Adipocyte (in vitro differentiated cells): ENCODE results near the gene CLEC1A.

Experiments
- DNase-seq: peaks from one replicate; pipeline ENCODE4 v3.0.0-alpha.2; 2015; ENCODE audit warnings: low read depth
- H3K27me3 ChIP-seq: replicated peaks from 2 replicates; pipeline ENCODE4 v1.7.0; 2013; ENCODE audit warnings: mild to moderate bottlenecking, low read length, moderate library complexity; ENCODE audit not compliant: control insufficient read depth, insufficient read depth
- H3K36me3 ChIP-seq: 2 replicates; pipeline ENCODE4 v1.7.0; 2013; ENCODE audit warnings: low read length, mild to moderate bottlenecking, moderate library complexity; ENCODE audit not compliant: control insufficient read depth, insufficient read depth, severe bottlenecking
- H3K4me1 ChIP-seq: 2 replicates; pipeline ENCODE4 v1.7.0; 2013; ENCODE audit warnings: mild to moderate bottlenecking, low read length, moderate library complexity; ENCODE audit not compliant: control insufficient read depth, insufficient read depth
- H3K4me3 ChIP-seq: 2 replicates; pipeline ENCODE4 v1.7.0; 2013; ENCODE audit warnings: mild to moderate bottlenecking, low read length, moderate library complexity
- H3K9ac ChIP-seq: 2 replicates; pipeline ENCODE4 v1.7.0; 2013; ENCODE audit warnings: mild to moderate bottlenecking, low read length, moderate library complexity
- H3K9me3 ChIP-seq: 2 replicates; pipeline ENCODE4 v1.7.0; 2013; ENCODE audit warnings: mild to moderate bottlenecking, low read length, moderate library complexity; ENCODE audit not compliant: control insufficient read depth

Gene CLEC1A

GRCh38 chr12:10101042-10101579, 2.3 kb upstream of the CLEC1A start:
- peak; percentile 68 for DNase-seq
- Histone ChIP-seq H3K9me3 (no peaks in the 10 kb centered on the region), H3K4me3 (peak overlapping the region; percentile 25), H3K36me3 (no peaks in the 10 kb centered on the region), H3K9ac (peak overlapping the region; percentile 8), H3K4me1 (peaks cover 15% of the 10 kb centered on the region), H3K27me3 (no peaks in the 10 kb centered on the region)

GRCh38 chr12:10097521-10097920, 1.3 kb downstream of the CLEC1A start:
- no peak overlapping the region for H3K4me3 ChIP-seq
- H3K27me3 ChIP-seq: no peaks in the 10 kb centered on the region
- no peaks in the 10 kb centered on the region for H3K9me3 ChIP-seq
- H3K4me1 ChIP-seq: peaks cover 15% of the 10 kb centered on the region
- no peak overlapping the region for H3K9ac ChIP-seq
- DNase-seq: peak; percentile 11
- no peaks in the 10 kb centered on the region for H3K36me3 ChIP-seq

DNA sequence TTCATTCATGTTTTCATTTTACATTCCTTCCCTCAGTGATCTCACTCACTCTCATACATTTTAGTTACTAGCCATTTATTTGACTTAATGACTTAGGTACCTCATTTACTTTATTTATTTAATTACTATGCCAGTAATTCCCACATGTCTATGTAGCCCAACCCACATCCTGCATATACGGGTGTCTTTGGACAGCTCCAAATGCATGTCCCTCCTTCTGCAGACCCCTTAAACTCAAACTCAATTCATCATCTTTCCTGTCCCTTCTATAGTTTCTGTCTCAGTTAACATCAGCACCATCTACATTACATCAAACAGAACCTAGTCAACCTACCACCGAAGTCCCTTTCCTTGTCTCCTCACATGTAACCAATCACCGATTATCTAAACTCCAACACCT, 2.8 kb downstream of the CLEC1A start:
- H3K36me3 ChIP-seq: no peaks in the 10 kb centered on the region
- no peak overlapping the region for H3K9ac ChIP-seq
- H3K9me3 ChIP-seq: no peaks in the 10 kb centered on the region
- no peak for DNase-seq
- no peaks in the 10 kb centered on the region for H3K27me3 ChIP-seq
- peaks cover 8% of the 10 kb centered on the region for H3K4me1 ChIP-seq
- no peak overlapping the region for H3K4me3 ChIP-seq

GRCh38 chr12:10094646-10095395, 4.0 kb downstream of the CLEC1A start:
- Histone ChIP-seq H3K9me3 (no peaks in the 10 kb centered on the region), H3K4me3 (no peak overlapping the region), H3K4me1 (peaks cover 3% of the 10 kb centered on the region), H3K27me3 (no peaks in the 10 kb centered on the region), H3K36me3 (no peaks in the 10 kb centered on the region), H3K9ac (no peak overlapping the region)
- DNase-seq: no peak

- H3K9ac ChIP-seq: no peak overlapping the region
- no peak for DNase-seq
Observed at GRCh38 chr12:10088955-10089900, 9.6 kb downstream of the CLEC1A start.

DNA sequence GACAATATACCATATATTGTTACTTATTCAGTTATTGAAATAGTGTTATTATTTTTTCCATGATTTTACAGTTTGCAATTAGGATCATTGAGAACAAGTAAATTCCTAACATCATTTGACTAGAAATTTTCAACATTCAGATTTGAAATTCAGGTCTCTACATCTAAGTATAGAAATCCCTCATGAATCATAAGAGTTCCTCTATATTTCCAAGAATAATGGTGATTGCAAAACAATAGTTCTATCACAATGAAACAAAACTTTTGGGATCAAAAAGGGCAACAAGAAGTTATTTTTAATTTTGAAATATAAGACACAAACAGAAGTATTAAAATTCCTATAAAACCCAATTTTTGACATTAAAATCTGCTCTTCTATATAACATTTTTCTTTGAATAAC, 10.8 kb downstream of the CLEC1A start:
- Histone ChIP-seq H3K9ac (no peak overlapping the region), H3K4me1 (no peaks in the 10 kb centered on the region), H3K9me3 (no peaks in the 10 kb centered on the region), H3K27me3 (no peaks in the 10 kb centered on the region), H3K4me3 (no peak overlapping the region), H3K36me3 (no peaks in the 10 kb centered on the region)
- DNase-seq: no peak

More at GRCh38 chr12:10088955-10089900, 9.6 kb downstream of the CLEC1A start:
- Histone ChIP-seq H3K36me3 (no peaks in the 10 kb centered on the region), H3K27me3 (no peaks in the 10 kb centered on the region), H3K4me1 (no peaks in the 10 kb centered on the region), H3K9me3 (no peaks in the 10 kb centered on the region), H3K4me3 (no peak overlapping the region)

DNA sequence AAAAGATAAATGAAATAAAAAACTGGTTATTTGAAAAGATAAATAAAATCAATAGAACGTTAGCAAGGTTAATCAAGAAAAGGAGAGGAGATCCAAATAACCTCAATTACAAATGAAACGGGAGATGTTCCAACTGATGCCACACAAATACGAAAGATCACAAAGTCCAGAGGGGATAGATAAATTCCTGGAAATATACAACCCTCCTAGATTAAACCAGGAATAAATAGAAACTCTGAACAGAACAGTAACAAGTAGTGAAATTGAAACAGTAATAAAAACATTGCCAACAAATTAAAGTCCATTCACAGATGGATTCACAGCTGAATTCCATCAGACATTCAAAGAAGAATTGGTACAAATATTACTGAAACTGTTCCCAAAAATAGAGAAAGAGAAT, 12.4 kb downstream of the CLEC1A start:
- no peaks in the 10 kb centered on the region for H3K4me1 ChIP-seq
- no peak for DNase-seq

DNA sequence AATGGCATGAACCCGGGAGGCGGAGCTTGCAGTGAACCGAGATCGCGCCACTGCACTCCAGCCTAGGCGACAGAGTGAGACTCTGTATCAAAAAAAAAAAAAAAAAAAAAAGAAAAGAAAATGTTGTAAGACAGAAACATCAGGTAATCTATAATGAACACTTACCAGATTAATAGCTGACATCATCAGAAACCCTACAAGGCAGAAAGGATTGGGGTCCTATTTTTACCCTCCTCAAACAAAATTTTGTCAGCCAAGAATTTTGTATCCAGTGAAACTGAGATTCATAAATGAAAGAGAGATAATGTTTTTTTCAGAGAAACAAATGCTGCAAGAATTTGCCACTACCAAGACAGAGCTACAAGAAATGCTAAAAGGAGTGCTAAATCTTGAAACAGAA, 14.1 kb downstream of the CLEC1A start:
- DNase-seq: no peak
- Histone ChIP-seq H3K9me3 (no peaks in the 10 kb centered on the region), H3K36me3 (no peaks in the 10 kb centered on the region), H3K4me1 (no peaks in the 10 kb centered on the region), H3K4me3 (no peak overlapping the region), H3K27me3 (no peaks in the 10 kb centered on the region), H3K9ac (no peak overlapping the region)

More for the DNA sequence above, 12.4 kb downstream of the CLEC1A start:
- Histone ChIP-seq H3K27me3 (no peaks in the 10 kb centered on the region), H3K9ac (no peak overlapping the region), H3K36me3 (no peaks in the 10 kb centered on the region), H3K9me3 (no peaks in the 10 kb centered on the region), H3K4me3 (no peak overlapping the region)

DNA sequence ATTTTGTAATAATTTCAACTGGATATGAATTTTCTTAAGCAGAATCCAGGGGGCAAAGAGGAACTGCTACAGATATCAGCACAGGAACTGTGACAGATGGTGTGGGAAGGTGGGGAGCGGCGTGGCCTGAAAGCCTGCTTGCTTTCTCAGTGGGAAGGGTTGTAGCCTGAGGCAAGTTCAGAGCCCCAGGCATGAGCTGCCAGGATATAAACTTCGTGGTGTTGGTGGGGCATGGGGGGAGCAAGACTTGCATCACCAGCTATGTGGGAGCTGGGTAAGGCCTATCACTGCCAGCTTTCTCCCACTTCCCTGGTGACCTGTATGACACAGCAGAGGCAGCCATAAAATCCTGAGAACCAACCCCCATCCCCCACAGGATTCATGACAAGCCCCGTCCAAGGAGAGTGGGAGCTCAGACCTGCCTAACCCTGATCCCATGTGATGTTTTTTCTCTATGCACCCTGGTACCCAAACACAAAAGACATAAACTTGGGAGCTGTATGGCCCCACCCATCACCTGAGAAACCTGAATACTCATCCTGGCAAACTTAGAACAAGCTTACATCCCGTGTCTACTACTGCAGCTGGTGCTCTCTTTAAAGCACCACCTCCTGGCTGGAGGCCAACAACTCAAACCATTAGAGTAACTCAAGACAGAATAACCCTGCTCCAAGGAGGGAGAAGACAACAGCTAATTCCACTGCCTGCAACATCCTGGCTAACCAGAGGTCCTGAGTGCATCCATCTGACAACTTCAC, 16.5 kb downstream of the CLEC1A start:
- no peak for DNase-seq

DNA sequence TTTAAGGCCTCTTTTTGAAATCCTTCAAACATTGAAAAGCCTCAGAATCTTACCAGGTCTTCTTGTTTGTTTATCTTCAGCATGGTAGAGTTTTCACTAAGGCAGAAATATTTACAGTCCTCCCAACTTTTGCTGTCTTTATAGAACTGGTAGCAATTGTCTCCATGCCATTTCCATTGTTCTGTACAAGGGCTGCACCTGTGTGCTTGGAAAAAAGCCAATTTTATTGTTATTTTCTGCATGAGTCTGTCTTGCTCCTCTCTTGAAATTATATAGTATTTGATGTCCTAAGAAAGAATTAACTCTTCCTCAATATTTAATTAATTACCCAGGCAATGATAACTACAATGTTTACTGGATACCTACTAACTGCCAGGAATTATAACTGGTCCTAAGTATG, 23.3 kb downstream of the CLEC1A start:
- Histone ChIP-seq H3K4me1 (no peaks in the 10 kb centered on the region), H3K9me3 (no peaks in the 10 kb centered on the region), H3K4me3 (no peak overlapping the region), H3K36me3 (no peaks in the 10 kb centered on the region), H3K9ac (no peak overlapping the region), H3K27me3 (peaks cover 5% of the 10 kb centered on the region)
- no peak for DNase-seq

More for the DNA sequence above, 16.5 kb downstream of the CLEC1A start:
- Histone ChIP-seq H3K36me3 (no peaks in the 10 kb centered on the region), H3K27me3 (no peaks in the 10 kb centered on the region), H3K9me3 (no peaks in the 10 kb centered on the region), H3K4me1 (no peaks in the 10 kb centered on the region), H3K9ac (no peak overlapping the region), H3K4me3 (no peak overlapping the region)
